Uterus (tissue), 4 donors: ENCODE data around the gene SPATA9. TPM values are rescaled to one million over a fixed set of nuclear protein-coding genes. Genes with fewer than 3 reads are reported as not detected.

ENCODE experiments used
- DNase-seq, 2 donors: peaks; one replicate each; pipeline ENCODE4 v3.0.0-alpha.2; 2019 to 2020
- H3K27ac ChIP-seq, 2 donors: fragments of 200-600 bp; sonication (generic); 1 replicate in 1 of 2; 2 replicates in 1 of 2; pipeline ENCODE4 v1.5.1; 2016 to 2018
- H3K27me3 ChIP-seq, 2 donors: fragments of 200-600 bp; sonication (generic); one replicate each; pipeline ENCODE4 v1.5.1; 2018 to 2019; ENCODE audit warnings: control low read depth in 1 of 2
- H3K36me3 ChIP-seq, 2 donors: fragments of 200-600 bp; sonication (generic); one replicate each; pipeline ENCODE4 v1.5.1; 2019; ENCODE audit warnings: control low read depth in 1 of 2
- H3K4me1 ChIP-seq, 2 donors: fragments of 200-600 bp; sonication (generic); one replicate each; pipeline ENCODE4 v1.5.1; 2018 to 2019; ENCODE audit warnings: control low read depth in 1 of 2
- H3K4me3 ChIP-seq, 2 donors: fragments of 200-600 bp; sonication (generic); 1 replicate in 1 of 2; 2 replicates in 1 of 2; pipeline ENCODE4 v1.5.1; 2018 to 2019; ENCODE audit warnings: mild to moderate bottlenecking in 1 of 2
- H3K9me3 ChIP-seq, 2 donors: fragments of 200-600 bp; sonication (generic); one replicate each; pipeline ENCODE4 v1.5.1; 2019; ENCODE audit warnings: control low read depth in 1 of 2
- POLR2A ChIP-seq, 2 donors: fragments of 450-650 bp; IDR thresholded peaks; one replicate each; pipeline ENCODE4 v1.6.1; 2016; ENCODE audit warnings: antibody characterized with exemption in 2 of 2, mild to moderate bottlenecking in 1 of 2, moderate library complexity in 1 of 2
- intact Hi-C: fragments of 100-400 bp; cut with DNase I; formaldehyde crosslinking; loops from one replicate; pipeline ENCODE4 v1.15.1; 2023; ENCODE audit warnings: low total_unique reads
- total RNA-seq, 4 donors: library from RNA; depleted of rRNA in 3 of 4; stranded (reverse); fragments of >200 nt in 3 of 4; gene quantifications; one replicate each; pipeline versions ENCODE4 v1.1.0 to v1.2.4, GENCODE V29; 2014 to 2023
- TF ChIP-seq, protein P1 (sequence below), 4 experiments: fragments of 200-600 bp in 2 of 4; fragments of 450-650 bp in 2 of 4; sonication (generic) in 2 of 4; IDR thresholded peaks; one replicate each; pipeline ENCODE4 v1.5.1; 2016 to 2019; ENCODE audit warnings: antibody characterized with exemption in 4 of 4, mild to moderate bottlenecking in 2 of 4, moderate library complexity in 1 of 4
- donor health status: DM: yes; HTN: yes; CAD: no.

Gene SPATA9
- total RNA-seq, 4 donors from 2014 or later: 0.34 to 1.6 TPM; not detected in 2

GRCh38 chr5:95627971-95628810 is 54.6 kb downstream of the SPATA9 start:
- no peak overlapping the region for H3K27ac ChIP-seq
- intact Hi-C loops: no loop called here
- H3K27me3 ChIP-seq: no peaks in the 10 kb centered on the region
- H3K36me3 ChIP-seq: no peaks in the 10 kb centered on the region
- DNase-seq: no peak
- TF ChIP-seq, protein P1, sequence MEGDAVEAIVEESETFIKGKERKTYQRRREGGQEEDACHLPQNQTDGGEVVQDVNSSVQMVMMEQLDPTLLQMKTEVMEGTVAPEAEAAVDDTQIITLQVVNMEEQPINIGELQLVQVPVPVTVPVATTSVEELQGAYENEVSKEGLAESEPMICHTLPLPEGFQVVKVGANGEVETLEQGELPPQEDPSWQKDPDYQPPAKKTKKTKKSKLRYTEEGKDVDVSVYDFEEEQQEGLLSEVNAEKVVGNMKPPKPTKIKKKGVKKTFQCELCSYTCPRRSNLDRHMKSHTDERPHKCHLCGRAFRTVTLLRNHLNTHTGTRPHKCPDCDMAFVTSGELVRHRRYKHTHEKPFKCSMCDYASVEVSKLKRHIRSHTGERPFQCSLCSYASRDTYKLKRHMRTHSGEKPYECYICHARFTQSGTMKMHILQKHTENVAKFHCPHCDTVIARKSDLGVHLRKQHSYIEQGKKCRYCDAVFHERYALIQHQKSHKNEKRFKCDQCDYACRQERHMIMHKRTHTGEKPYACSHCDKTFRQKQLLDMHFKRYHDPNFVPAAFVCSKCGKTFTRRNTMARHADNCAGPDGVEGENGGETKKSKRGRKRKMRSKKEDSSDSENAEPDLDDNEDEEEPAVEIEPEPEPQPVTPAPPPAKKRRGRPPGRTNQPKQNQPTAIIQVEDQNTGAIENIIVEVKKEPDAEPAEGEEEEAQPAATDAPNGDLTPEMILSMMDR (IDR thresholded peaks at IDR 0.05): no peak
- TF ChIP-seq POLR2A (IDR thresholded peaks at IDR 0.05): no peak
- H3K4me1 ChIP-seq: no peaks in the 10 kb centered on the region
- H3K4me3 ChIP-seq: no peak overlapping the region
- H3K9me3 ChIP-seq: no peaks in the 10 kb centered on the region

DNA sequence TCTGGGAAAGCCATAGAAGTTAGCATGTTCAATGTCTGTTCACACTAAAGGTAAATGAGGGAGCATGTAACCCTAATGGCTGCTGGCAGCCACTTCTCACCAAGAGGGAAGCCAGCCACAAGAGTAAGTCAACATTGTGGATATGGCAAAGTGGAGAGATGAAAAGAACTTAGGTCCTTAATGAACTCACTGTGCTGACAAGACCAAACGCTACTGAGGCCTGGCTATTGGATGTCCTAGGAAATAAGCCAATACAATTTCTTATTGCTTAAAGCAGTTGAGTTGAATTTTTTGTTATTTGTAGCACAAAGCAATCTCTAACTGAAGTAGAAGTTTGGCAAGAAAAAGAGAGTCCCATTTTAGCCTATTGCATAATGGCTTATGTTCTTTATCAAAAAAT is 56.1 kb downstream of the SPATA9 start:
- no peaks in the 10 kb centered on the region for H3K9me3 ChIP-seq
- intact Hi-C loops: no loop called here
- no peaks in the 10 kb centered on the region for H3K36me3 ChIP-seq
- H3K27ac ChIP-seq: no peak overlapping the region
- no peaks in the 10 kb centered on the region for H3K27me3 ChIP-seq
- DNase-seq: no peak
- no peaks in the 10 kb centered on the region for H3K4me1 ChIP-seq
- TF ChIP-seq, protein P1 (IDR thresholded peaks at IDR 0.05): no peak
- TF ChIP-seq POLR2A (IDR thresholded peaks at IDR 0.05): no peak
- H3K4me3 ChIP-seq: no peak overlapping the region

DNA sequence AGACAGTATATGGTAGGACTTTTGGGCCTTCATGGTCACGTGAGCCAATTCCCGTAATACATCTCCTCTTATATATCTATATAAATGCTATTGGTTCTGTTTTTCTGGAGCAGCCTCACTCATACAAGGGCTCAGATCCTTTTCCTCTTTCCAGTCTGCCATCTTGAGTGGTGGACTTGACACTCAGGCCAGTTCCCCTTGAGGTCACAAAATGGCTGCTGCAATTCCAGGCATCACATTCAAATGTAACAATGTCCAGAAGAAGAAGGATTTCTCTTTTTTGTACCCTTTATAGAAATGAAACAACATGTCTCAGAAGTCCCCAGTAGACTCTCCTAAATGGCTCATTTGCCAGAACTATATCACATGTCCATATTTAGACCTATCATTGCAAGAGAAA is 58.4 kb downstream of the SPATA9 start:
- no peak overlapping the region for H3K4me3 ChIP-seq
- no peaks in the 10 kb centered on the region for H3K36me3 ChIP-seq
- H3K27ac ChIP-seq: no peak overlapping the region
- intact Hi-C loops: no loop called here
- no peak for DNase-seq
- TF ChIP-seq, protein P1 (IDR thresholded peaks at IDR 0.05): no peak
- TF ChIP-seq POLR2A (IDR thresholded peaks at IDR 0.05): no peak
- no peaks in the 10 kb centered on the region for H3K27me3 ChIP-seq
- peaks cover 0 to 5% of the 10 kb centered on the region in 2 donors for H3K4me1 ChIP-seq
- H3K9me3 ChIP-seq: no peaks in the 10 kb centered on the region

DNA sequence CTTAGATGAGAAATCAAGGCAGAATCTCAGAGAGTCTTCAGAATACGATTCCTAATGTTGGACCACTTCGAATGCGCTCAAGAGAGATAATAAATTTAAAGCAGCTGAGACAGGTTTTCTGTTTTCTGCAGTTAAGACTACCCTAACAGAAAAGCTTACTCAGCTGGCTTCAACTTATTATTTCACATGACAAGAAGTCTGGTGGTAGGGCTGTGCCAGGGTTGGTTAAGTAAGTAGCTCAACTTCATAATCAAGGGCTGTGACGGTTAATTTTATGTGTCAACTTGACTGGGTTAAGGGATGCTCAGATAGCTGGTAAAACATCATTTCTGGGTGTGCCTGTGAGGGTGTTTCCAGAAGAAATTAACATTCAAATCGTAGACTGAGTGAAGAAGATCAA is 59.1 kb downstream of the SPATA9 start:
- no peaks in the 10 kb centered on the region for H3K27me3 ChIP-seq
- no peaks in the 10 kb centered on the region for H3K36me3 ChIP-seq
- H3K4me3 ChIP-seq: no peak overlapping the region
- no peak for DNase-seq
- H3K9me3 ChIP-seq: no peaks in the 10 kb centered on the region
- no peak overlapping the region for H3K27ac ChIP-seq
- TF ChIP-seq, protein P1 (IDR thresholded peaks at IDR 0.05): no peak
- no peak for TF ChIP-seq POLR2A (IDR thresholded peaks at IDR 0.05)
- intact Hi-C loops: no loop called here
- peaks cover 0 to 5% of the 10 kb centered on the region in 2 donors for H3K4me1 ChIP-seq

DNA sequence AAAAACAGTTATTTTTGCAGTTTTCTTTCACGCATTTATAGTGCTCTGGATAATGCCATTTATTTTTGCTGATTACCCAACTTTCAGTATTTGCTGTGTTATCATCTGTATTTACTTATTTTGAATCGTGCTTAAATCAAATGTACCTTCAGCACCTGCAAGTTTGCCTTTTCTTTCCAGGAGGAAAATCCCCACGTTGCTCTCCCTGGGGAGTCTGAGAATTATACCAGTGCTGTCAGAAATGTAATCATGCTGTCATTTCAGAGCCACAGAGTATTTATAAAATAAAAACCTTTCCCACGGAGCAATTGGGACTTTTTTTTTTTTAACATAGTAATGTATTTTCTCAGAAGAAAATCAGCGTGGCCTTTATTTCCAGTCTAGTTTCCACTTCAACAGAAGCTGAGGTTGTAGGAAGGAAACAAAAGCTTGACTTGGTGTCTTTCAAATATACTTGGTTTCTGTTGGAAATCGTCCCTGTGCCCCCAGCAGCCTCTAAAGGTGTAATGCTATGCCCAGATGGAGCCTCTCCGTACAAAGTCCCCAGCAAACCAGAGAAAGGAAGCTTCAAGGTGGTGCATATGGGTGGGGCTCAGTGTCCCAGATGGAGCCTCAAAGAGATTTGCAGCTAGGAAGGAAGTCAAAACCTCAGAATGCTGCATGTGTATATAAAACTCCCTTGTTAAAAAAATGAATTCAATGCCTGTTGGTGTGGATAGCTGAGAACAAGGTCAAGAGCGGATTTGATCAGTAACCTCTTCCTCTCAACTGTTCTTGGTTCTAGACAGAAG is 60.8 kb downstream of the SPATA9 start:
- no peak for DNase-seq
- Histone ChIP-seq H3K36me3 (no peaks in the 10 kb centered on the region), H3K9me3 (no peaks in the 10 kb centered on the region), H3K27me3 (no peaks in the 10 kb centered on the region), H3K27ac (no peak overlapping the region), H3K4me1 (peaks cover 0 to 5% of the 10 kb centered on the region in 2 donors), H3K4me3 (no peak overlapping the region)
- intact Hi-C loops: no loop called here
- no peak for TF ChIP-seq POLR2A (IDR thresholded peaks at IDR 0.05)
- TF ChIP-seq, protein P1 (IDR thresholded peaks at IDR 0.05): no peak
